Jurkat, Clone E6-1 (cell line): Measurements from ENCODE around the gene FBXL19. TPM values are rescaled to one million over a fixed set of nuclear protein-coding genes. Genes with fewer than 3 reads are reported as not detected.
"Not testable (repeated sequence)": the region's sequence is repeated elsewhere in the genome, so short reads cannot be mapped to it uniquely, and the experiment has no call there.

Experiments
- DNase-seq: peaks from one replicate; pipeline ENCODE4 v3.0.0-alpha.2; 2011; ENCODE audit warnings: low read depth, low spot score
- H3K4me3 ChIP-seq: 2 replicates; pipeline ENCODE4 v1.5.1; 2011; ENCODE audit warnings: mild to moderate bottlenecking, low read length, control low read depth, moderate library complexity
- polyA plus RNA-seq: library from polyadenylated mRNA; unstranded; fragments of >200 nt; gene quantifications from one replicate; pipeline ENCODE4 v1.2.1, GENCODE V29; 2012; ENCODE audit warnings: missing spikeins; ENCODE audit not compliant: insufficient read length, insufficient read depth

Gene FBXL19
- 24.0 TPM for polyA plus RNA-seq

- DNase-seq = no peak
- peak within 1 kb of the TSS; percentile 99 for H3K4me3 ChIP-seq
Observed at GRCh38 chr16:30923554-30924075, at the start of gene FBXL19. Gene FBXL19 (plus strand): TSS chr16:30923572. CDS start chr16:30925755, 2,183 bp downstream.

GRCh38 chr16:30874244-30874820 is 49.0 kb upstream of the FBXL19 start:
- peak overlapping the region; percentile 95 for H3K4me3 ChIP-seq
- no peak for DNase-seq

- peak overlapping the region; percentile 95 for H3K4me3 ChIP-seq
- peak; percentile 89 for DNase-seq
Observed at GRCh38 chr16:30874821-30875717, 48.3 kb upstream of the FBXL19 start.

- peak overlapping the region; percentile 95 for H3K4me3 ChIP-seq
- peak; percentile 32 for DNase-seq
Observed at GRCh38 chr16:30875871-30876801, 47.2 kb upstream of the FBXL19 start.

GRCh38 chr16:30876867-30877266 is 46.5 kb upstream of the FBXL19 start:
- peak overlapping the region; percentile 95 for H3K4me3 ChIP-seq
- no peak for DNase-seq

GRCh38 chr16:30882429-30883310 is 40.7 kb upstream of the FBXL19 start:
- no peak for DNase-seq
- H3K4me3 ChIP-seq = no peak overlapping the region

- no peak overlapping the region for H3K4me3 ChIP-seq
- no peak for DNase-seq
Observed at GRCh38 chr16:30884760-30885159, 38.6 kb upstream of the FBXL19 start.

GRCh38 chr16:30885196-30885595 is 38.2 kb upstream of the FBXL19 start:
- no peak for DNase-seq

GRCh38 chr16:30886145-30886544 is 37.2 kb upstream of the FBXL19 start:
- no peak overlapping the region for H3K4me3 ChIP-seq
- no peak for DNase-seq

More at GRCh38 chr16:30885196-30885595, 38.2 kb upstream of the FBXL19 start:
- H3K4me3 ChIP-seq = no peak overlapping the region

- no peak for DNase-seq
- no peak overlapping the region for H3K4me3 ChIP-seq
Observed at GRCh38 chr16:30887927-30888326, 35.4 kb upstream of the FBXL19 start.

- H3K4me3 ChIP-seq = no peak overlapping the region
- no peak for DNase-seq
Observed at GRCh38 chr16:30888856-30889499, 34.4 kb upstream of the FBXL19 start.

GRCh38 chr16:30889721-30890120 is 33.7 kb upstream of the FBXL19 start:
- H3K4me3 ChIP-seq = no peak overlapping the region
- no peak for DNase-seq

- H3K4me3 ChIP-seq, DNase-seq: not testable (repeated sequence)
Observed at GRCh38 chr16:30891043-30891823, 32.1 kb upstream of the FBXL19 start.

GRCh38 chr16:30892670-30893416 is 30.5 kb upstream of the FBXL19 start:
- H3K4me3 ChIP-seq = peak overlapping the region; percentile 82
- no peak for DNase-seq

GRCh38 chr16:30893417-30893743 is 30.0 kb upstream of the FBXL19 start:
- H3K4me3 ChIP-seq = peak overlapping the region; percentile 82
- no peak for DNase-seq

GRCh38 chr16:30893744-30894539 is 29.4 kb upstream of the FBXL19 start, which contains the start of gene BCL7C:
Gene BCL7C (minus strand): TSS chr16:30894077. CDS start chr16:30893944, 133 bp downstream.
- peak within 1 kb of the TSS; percentile 82 for H3K4me3 ChIP-seq
- no peak for DNase-seq
